Stomach (tissue), 9 donors: ENCODE measurements around the gene TMEM217. TPM values are rescaled to one million over a fixed set of nuclear protein-coding genes. Genes with fewer than 3 reads are reported as not detected.
A peak's percentile ranks its signal among the peaks of the same experiment; 100 is the strongest.

Experiments used
- DNase-seq, 2 donors: peaks; one replicate each; pipeline versions ENCODE4 v3.0.0 to v3.0.0-alpha.2; 2013 to 2019
- H3K27ac ChIP-seq, 5 donors: fragments of 200-600 bp in 4 of 5; sonication (generic) in 4 of 5; one replicate each; pipeline ENCODE4 v1.5.1; 2013 to 2019; ENCODE audit warnings: mild to moderate bottlenecking in 1 of 5, moderate library complexity in 1 of 5
- H3K27me3 ChIP-seq, 3 donors: fragments of 200-600 bp; sonication (generic); one replicate each; pipeline ENCODE4 v1.5.1; 2017 to 2019; ENCODE audit warnings: mixed run types in 1 of 3
- H3K36me3 ChIP-seq, 4 donors: fragments of 200-600 bp; sonication (generic); 1 replicate in 3 of 4; 2 replicates in 1 of 4; pipeline ENCODE4 v1.5.1; 2016 to 2019
- H3K4me1 ChIP-seq, 4 donors: fragments of 200-600 bp; sonication (generic); one replicate each; pipeline ENCODE4 v1.5.1; 2016 to 2019
- H3K4me3 ChIP-seq, 4 donors: fragments of 200-600 bp; sonication (generic) in 3 of 4; one replicate each; pipeline ENCODE4 v1.5.1; 2016 to 2019; ENCODE audit warnings: mild to moderate bottlenecking in 1 of 4
- H3K9me3 ChIP-seq, 4 donors: fragments of 200-600 bp; sonication (generic); one replicate each; pipeline ENCODE4 v1.5.1; 2016 to 2019
- EP300 ChIP-seq: sonication (generic); formaldehyde crosslinking; IDR thresholded peaks from one replicate; pipeline ENCODE4 v1.6.1; 2017; ENCODE audit warnings: antibody characterized with exemption
- POLR2A ChIP-seq, 4 donors: fragments of 450-650 bp; IDR thresholded peaks; one replicate each; pipeline ENCODE4 v1.6.1; 2016; ENCODE audit warnings: antibody characterized with exemption in 4 of 4, control low read depth in 2 of 4, mild to moderate bottlenecking in 1 of 4, moderate library complexity in 1 of 4
- POLR2AphosphoS5 ChIP-seq, 3 donors: sonication (generic); formaldehyde crosslinking; IDR thresholded peaks; one replicate each; pipeline ENCODE4 v1.6.1; 2016; ENCODE audit warnings: antibody characterized with exemption in 3 of 3
- WGBS, 5 donors: extraction: QIAGEN DNeasy Blood & Tissue Kit in 3 of 5; methylation state at CpG; one replicate each; pipeline versions ENCODE4 v1.1.5 to v1.1.7; 2013 to 2018; 5-methylcytosine and 5-hydroxymethylcytosine counted together
- intact Hi-C: fragments of 100-400 bp; cut with DNase I; formaldehyde crosslinking; loops from one replicate; pipeline ENCODE4 v1.15.1; 2023; ENCODE audit warnings: low total_unique reads
- polyA plus RNA-seq, 3 donors: library from polyadenylated mRNA; stranded (reverse); fragments of 200-250 nt; gene quantifications; one replicate each; pipeline ENCODE4 v1.2.3, GENCODE V29; 2013
- total RNA-seq, 5 donors: library from RNA; depleted of rRNA; stranded (reverse); fragments of >200 nt; gene quantifications; one replicate each; pipeline versions ENCODE4 v1.1.0 to v1.2.3, GENCODE V29; 2014 to 2016
- TF ChIP-seq, protein P1 (sequence below), 7 experiments: fragments of 450-650 bp in 4 of 7; fragments of 200-600 bp in 3 of 7; sonication (generic) in 3 of 7; IDR thresholded peaks; one replicate each; pipeline ENCODE4 v1.5.1; 2016 to 2019; ENCODE audit warnings: antibody characterized with exemption in 7 of 7, control low read depth in 2 of 7, mild to moderate bottlenecking in 1 of 7
- donor health status: healthy with polysubstance abuse.
- donor health status: Bipolar disorder and iron deficiency.
- donor health status: healthy.

TMEM217 gene
- total and polyA plus RNA-seq, 8 donors: 0.60 to 1.2 (median 0.87) TPM; not detected in 5

DNA sequence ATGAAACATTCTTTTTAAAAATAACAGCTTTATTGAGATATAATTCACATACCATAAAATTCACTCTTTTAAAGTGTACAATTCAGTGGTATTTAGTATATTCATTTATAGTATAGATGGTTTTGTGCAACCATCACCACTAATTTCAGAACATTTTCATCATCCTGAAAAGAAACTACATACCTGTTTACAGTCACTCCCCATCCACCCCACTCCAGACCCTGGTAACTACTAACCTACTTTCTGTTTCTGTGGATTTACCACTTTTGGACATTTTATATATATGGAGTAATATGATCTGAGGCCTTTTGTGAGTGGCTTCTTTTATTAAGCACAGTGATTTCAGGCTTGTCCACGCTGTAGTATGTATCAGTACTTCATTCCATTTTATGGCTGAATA is 2.5 kb upstream of the TMEM217 start:
- no peak overlapping the region for H3K4me3 ChIP-seq
- DNase-seq: no peak
- H3K36me3 ChIP-seq: no peaks in the 10 kb centered on the region
- no peaks in the 10 kb centered on the region for H3K9me3 ChIP-seq
- intact Hi-C loops: no loop called here
- WGBS, 5 donors: 87 to 100% (median 92%) methylated on average over 1 of the region's 1 CpG
- TF ChIP-seq POLR2A (IDR thresholded peaks at IDR 0.05) (no peak), EP300 (no peak)
- TF ChIP-seq, protein P1, sequence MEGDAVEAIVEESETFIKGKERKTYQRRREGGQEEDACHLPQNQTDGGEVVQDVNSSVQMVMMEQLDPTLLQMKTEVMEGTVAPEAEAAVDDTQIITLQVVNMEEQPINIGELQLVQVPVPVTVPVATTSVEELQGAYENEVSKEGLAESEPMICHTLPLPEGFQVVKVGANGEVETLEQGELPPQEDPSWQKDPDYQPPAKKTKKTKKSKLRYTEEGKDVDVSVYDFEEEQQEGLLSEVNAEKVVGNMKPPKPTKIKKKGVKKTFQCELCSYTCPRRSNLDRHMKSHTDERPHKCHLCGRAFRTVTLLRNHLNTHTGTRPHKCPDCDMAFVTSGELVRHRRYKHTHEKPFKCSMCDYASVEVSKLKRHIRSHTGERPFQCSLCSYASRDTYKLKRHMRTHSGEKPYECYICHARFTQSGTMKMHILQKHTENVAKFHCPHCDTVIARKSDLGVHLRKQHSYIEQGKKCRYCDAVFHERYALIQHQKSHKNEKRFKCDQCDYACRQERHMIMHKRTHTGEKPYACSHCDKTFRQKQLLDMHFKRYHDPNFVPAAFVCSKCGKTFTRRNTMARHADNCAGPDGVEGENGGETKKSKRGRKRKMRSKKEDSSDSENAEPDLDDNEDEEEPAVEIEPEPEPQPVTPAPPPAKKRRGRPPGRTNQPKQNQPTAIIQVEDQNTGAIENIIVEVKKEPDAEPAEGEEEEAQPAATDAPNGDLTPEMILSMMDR (IDR thresholded peaks at IDR 0.05): no peak
- no peak overlapping the region for H3K27ac ChIP-seq
- H3K4me1 ChIP-seq: peaks cover 14 to 66% (median 46%) of the 10 kb centered on the region in 4 donors
- H3K27me3 ChIP-seq: no peaks in the 10 kb centered on the region

DNA sequence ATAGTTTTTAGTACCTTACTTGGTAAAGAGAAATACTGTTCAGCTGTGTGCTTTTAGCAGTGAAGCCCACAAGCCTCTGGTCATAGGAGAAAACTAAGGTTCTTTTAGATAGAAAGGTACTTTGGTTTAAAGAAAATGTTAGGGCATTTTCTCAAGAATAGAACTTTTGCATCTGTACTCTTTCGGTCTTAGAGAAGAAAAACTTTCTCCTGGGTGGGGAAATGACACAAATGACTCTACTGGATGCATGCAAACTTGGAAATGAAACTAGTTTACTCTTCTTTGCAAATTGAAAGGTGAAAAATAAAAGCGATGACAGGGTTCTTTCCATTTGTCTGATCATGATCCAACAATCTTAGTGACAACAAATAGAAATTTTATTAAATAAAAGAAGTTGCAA is 2.1 kb upstream of the TMEM217 start:
- H3K4me3 ChIP-seq: no peak overlapping the region
- no peak for DNase-seq
- H3K9me3 ChIP-seq: no peaks in the 10 kb centered on the region
- TF ChIP-seq POLR2AphosphoS5 (IDR thresholded peaks at IDR 0.05): no peak
- TF ChIP-seq POLR2A (IDR thresholded peaks at IDR 0.05): no peak
- no peak for TF ChIP-seq EP300
- TF ChIP-seq, protein P1 (IDR thresholded peaks at IDR 0.05): no peak
- intact Hi-C loops: no loop called here
- H3K27ac ChIP-seq: peak overlapping the region in 1 of 5 donors; percentile 91
- no peaks in the 10 kb centered on the region for H3K36me3 ChIP-seq
- peaks cover 14 to 62% (median 42%) of the 10 kb centered on the region in 4 donors for H3K4me1 ChIP-seq
- no peaks in the 10 kb centered on the region for H3K27me3 ChIP-seq
- 76 to 85% (median 78%) methylated on average over 2 of the region's 2 CpGs for whole genome bisulfite sequencing, 5 donors

DNA sequence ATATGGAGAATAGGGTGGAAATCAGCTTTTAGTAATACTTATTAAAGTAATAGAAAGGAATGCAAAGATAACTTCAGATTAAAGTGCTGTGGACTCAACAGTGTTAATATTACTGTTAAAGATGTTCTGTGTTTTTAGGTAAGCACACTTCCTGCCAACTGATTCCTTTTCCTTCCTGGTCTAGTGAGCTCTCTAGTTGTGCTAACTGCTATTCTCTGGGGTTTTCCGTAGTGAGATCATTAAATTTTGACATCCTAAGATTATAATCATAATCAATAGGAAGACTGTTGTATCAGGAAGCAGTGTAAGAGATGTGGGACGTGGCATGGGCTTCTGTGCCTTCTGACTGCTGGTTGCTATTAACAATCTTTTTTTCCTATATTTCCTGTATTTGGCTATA is 1.2 kb upstream of the TMEM217 start:
- Histone ChIP-seq H3K4me3 (peak overlapping the region in 2 of 4 donors; percentile 84 to 87), H3K27me3 (no peaks in the 10 kb centered on the region), H3K9me3 (no peaks in the 10 kb centered on the region), H3K36me3 (no peaks in the 10 kb centered on the region), H3K4me1 (peaks cover 14 to 54% (median 37%) of the 10 kb centered on the region in 4 donors), H3K27ac (peak overlapping the region in 3 of 5 donors; percentile 38 to 91 (median 89))
- DNase-seq: no peak
- 19 to 35% (median 29%) methylated on average over 2 of the region's 2 CpGs for WGBS, 5 donors
- intact Hi-C loops: no loop called here
- no peak for TF ChIP-seq POLR2A (IDR thresholded peaks at IDR 0.05)
- TF ChIP-seq, protein P1 (IDR thresholded peaks at IDR 0.05): no peak
- no peak for TF ChIP-seq POLR2AphosphoS5 (IDR thresholded peaks at IDR 0.05)
- no peak for TF ChIP-seq EP300

DNA sequence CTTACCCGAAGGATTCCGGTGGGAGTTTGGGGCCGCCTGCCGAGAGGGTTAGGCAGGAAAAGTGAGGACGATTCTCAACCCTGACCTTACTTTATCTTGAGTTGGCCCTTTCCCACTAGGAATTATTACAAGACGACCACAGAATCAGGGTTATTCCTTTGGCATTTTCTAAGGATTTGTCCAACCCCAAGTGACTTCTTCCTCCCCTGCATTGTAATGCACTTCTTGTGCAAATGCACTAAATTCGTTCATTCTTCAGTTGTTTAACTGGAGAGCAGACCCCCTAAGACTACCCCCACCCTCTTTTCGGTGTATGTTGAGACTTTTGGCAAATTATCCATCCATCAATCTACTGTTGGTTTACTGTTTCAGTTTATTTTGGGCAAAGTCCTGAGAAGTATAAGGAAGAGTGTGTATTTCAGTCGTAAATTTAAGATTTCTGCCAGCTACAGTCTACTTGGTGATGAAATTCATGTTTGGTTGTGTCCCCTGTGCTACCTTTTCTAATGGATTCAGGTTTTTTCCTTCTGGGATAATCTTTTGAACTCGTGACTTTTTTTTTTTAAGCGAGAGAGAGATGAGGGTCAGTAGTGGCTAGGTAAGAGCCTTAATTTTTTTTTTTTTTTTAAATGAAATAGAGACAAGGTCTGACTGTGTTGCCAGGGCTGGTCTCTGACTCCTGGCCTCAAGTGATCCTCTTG is 611 bp upstream of the TMEM217 start:
- Histone ChIP-seq H3K9me3 (no peaks in the 10 kb centered on the region), H3K36me3 (no peaks in the 10 kb centered on the region), H3K4me3 (peak overlapping the region; percentile 68 to 87 (median 80)), H3K4me1 (peaks cover 14 to 51% (median 35%) of the 10 kb centered on the region in 4 donors), H3K27ac (peak overlapping the region; percentile 85 to 91 (median 89)), H3K27me3 (no peaks in the 10 kb centered on the region)
- DNase-seq: no peak
- intact Hi-C loops: no loop called here
- TF ChIP-seq POLR2AphosphoS5 (IDR thresholded peaks at IDR 0.05): no peak
- TF ChIP-seq, protein P1 (IDR thresholded peaks at IDR 0.05): no peak
- no peak for TF ChIP-seq EP300
- no peak for TF ChIP-seq POLR2A (IDR thresholded peaks at IDR 0.05)
- WGBS, 5 donors: 11 to 15% (median 12%) methylated on average over 10 to 11 of the region's 11 CpGs
